ENCODE results near the gene PRAMEF13. TPM values are rescaled to one million over a fixed set of nuclear protein-coding genes. Genes with fewer than 3 reads are reported as not detected.
"Not testable (repeated sequence)": the region's sequence is repeated elsewhere in the genome, so short reads cannot be mapped to it uniquely, and the experiment has no call there.

The PRAMEF13 gene
- total RNA-seq, 1 experiment from 2014 or later = not detected

DNA sequence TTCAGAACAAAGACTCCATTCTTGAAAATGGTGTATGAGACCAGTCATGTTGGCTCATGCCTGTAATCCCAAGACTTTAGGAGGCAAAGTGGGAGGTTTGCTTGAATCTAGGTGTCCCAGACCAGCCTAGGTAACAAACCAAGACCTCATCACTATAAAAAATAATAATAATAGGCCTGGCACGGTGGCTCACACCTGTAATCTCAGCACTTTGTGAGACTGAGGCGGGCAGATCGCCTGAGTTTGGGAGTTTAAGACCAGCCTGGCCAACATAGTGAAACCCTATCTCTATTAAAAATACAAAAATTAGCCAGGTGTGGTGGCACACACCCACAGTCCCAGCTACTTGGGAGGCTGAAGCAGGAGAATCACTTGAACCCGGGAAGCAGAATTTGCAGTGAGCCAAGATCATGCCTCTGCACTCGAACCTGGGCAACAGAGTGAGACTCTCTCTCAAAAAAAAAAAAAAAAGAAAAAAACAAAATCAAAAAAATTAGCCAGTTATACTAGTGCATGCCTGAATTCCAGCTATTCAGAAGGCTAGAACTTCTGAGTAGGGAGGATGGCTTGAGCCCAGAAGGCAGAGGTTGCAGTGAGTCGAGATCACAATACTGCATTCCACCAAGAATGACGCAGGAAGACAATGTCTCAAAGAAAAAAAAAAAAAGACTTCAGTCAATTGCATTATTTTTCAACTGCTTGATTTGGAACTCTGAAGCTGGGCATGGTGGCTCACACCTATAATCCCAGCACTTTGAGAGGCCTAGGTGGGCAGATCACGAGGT lies 26.3 kb upstream of the PRAMEF13 start:
- not testable (repeated sequence) for H3K27me3 ChIP-seq (ENCODE audit: control insufficient read depth, insufficient read depth, low read length); H3K36me3 ChIP-seq (replicated peaks; ENCODE audit: control insufficient read depth, insufficient read depth, low read length); H3K4me3 ChIP-seq (ENCODE audit: insufficient read depth, low read depth, low read length); DNase-seq

- H3K36me3 ChIP-seq (replicated peaks; ENCODE audit: control insufficient read depth, insufficient read depth, low read length); H3K27me3 ChIP-seq (ENCODE audit: control insufficient read depth, insufficient read depth, low read length); H3K4me3 ChIP-seq (ENCODE audit: insufficient read depth, low read depth, low read length); DNase-seq: not testable (repeated sequence)
These were observed 24.5 kb upstream of the PRAMEF13 start, which contains the start of gene PRAMEF18 for GRCh38 chr1:13225675-13226204. PRAMEF18 (minus strand) TSS chr1:13226154; CDS start chr1:13226106, 48 bp downstream.

DNA sequence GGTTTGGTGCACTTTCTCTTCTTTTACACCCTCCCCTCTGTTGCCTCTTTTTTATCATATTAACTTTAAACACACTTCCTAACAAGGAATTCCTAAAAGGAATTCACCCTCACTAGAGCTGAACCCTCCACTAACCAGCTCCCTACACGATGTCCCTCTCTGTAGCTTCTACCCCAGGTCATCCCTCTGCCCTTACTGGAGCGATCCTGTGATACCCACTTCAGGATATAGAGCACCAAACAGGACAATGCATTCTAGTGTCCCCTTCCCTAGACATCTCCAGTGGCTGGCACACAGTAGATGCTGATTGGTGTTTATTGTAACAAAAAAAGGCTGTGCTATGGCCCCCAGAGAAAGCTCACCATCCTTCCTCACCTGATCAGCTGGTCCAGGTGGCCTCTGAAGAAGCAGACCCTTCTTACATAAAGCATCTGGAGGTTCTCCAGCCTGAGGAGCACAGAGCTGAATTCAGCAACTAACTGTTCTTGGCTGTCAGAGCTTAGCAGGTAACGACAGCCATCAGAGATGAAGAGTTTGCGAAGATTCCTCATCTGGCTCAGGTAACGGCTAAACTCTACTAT lies 23.4 kb upstream of the PRAMEF13 start:
- no peak for DNase-seq
- Histone ChIP-seq H3K4me3 (ENCODE audit: insufficient read depth, low read depth, low read length) (no peak overlapping the region), H3K27me3 (ENCODE audit: control insufficient read depth, insufficient read depth, low read length) (no peaks in the 10 kb centered on the region)

DNA sequence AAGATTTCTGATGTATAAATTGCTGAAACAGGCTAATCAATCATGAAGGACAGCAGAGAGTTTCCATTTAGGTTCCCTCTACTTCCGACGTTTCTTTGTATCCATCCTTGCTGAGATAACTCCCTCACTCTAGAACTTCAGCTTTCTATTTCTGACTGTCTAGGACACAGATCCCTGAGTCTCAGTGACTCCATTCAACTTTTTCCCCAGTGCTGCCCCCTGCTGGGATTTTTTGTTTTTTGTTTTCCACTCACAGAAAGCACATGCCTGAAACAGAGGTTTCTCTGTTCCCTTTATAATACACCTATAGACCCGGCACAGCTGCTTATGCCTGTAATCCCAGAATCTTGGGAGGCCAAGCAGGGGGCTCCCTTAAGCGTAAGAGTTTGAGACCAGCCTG lies 21.6 kb upstream of the PRAMEF13 start:
- H3K36me3 ChIP-seq (replicated peaks; ENCODE audit: control insufficient read depth, insufficient read depth, low read length); DNase-seq; H3K4me3 ChIP-seq (ENCODE audit: insufficient read depth, low read depth, low read length); H3K27me3 ChIP-seq (ENCODE audit: control insufficient read depth, insufficient read depth, low read length): not testable (repeated sequence)

More for the DNA sequence above, 23.4 kb upstream of the PRAMEF13 start:
- H3K36me3 ChIP-seq (replicated peaks; ENCODE audit: control insufficient read depth, insufficient read depth, low read length) = no peaks in the 10 kb centered on the region

GRCh38 chr1:13219203-13219602 lies 18.0 kb upstream of the PRAMEF13 start:
- not testable (repeated sequence) for DNase-seq; H3K4me3 ChIP-seq (ENCODE audit: insufficient read depth, low read depth, low read length); H3K27me3 ChIP-seq (ENCODE audit: control insufficient read depth, insufficient read depth, low read length); H3K36me3 ChIP-seq (replicated peaks; ENCODE audit: control insufficient read depth, insufficient read depth, low read length)

GRCh38 chr1:13216619-13217018 lies 15.4 kb upstream of the PRAMEF13 start:
- DNase-seq; H3K27me3 ChIP-seq (ENCODE audit: control insufficient read depth, insufficient read depth, low read length); H3K36me3 ChIP-seq (replicated peaks; ENCODE audit: control insufficient read depth, insufficient read depth, low read length); H3K4me3 ChIP-seq (ENCODE audit: insufficient read depth, low read depth, low read length): not testable (repeated sequence)

- H3K4me3 ChIP-seq (ENCODE audit: insufficient read depth, low read depth, low read length); H3K36me3 ChIP-seq (replicated peaks; ENCODE audit: control insufficient read depth, insufficient read depth, low read length); DNase-seq; H3K27me3 ChIP-seq (ENCODE audit: control insufficient read depth, insufficient read depth, low read length): not testable (repeated sequence)
These were observed 7.5 kb upstream of the PRAMEF13 start for GRCh38 chr1:13208712-13209111.

DNA sequence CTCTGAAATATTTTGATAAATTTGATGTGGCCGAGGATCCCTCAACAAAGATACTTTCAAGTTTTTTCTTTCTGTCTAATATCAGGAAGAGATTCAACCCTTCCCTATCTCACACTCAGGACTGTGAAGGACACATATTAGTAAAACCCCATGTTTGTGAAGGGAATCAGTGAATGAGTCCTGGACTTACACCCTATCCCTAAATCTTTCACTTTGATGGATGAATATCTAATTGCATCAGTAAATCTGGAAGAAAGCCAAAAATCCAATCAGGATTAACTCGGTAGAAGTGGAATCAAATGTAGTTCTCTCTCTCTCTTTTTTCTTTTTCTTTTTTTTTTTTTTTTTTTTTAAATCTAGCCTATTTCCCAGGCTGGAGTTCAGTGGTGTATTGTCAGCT lies 29.7 kb downstream of the PRAMEF13 start, which contains the start of gene PRAMEF9:
PRAMEF9 (plus strand) TSS at position 301 of the 400 bp plus-strand sequence. CDS start 3,433 bp downstream, outside the sequence.
- H3K27me3 ChIP-seq (ENCODE audit: control insufficient read depth, insufficient read depth, low read length); H3K4me3 ChIP-seq (ENCODE audit: insufficient read depth, low read depth, low read length); H3K36me3 ChIP-seq (replicated peaks; ENCODE audit: control insufficient read depth, insufficient read depth, low read length); DNase-seq: not testable (repeated sequence)

- H3K36me3 ChIP-seq (replicated peaks; ENCODE audit: control insufficient read depth, insufficient read depth, low read length); DNase-seq; H3K4me3 ChIP-seq (ENCODE audit: insufficient read depth, low read depth, low read length); H3K27me3 ChIP-seq (ENCODE audit: control insufficient read depth, insufficient read depth, low read length): not testable (repeated sequence)
These were observed 35.7 kb downstream of the PRAMEF13 start, which contains the start of gene HNRNPCL4 for GRCh38 chr1:13165531-13165930. HNRNPCL4 (minus strand) TSS chr1:13165631; CDS start chr1:13165467, 164 bp downstream.

- not testable (repeated sequence) for H3K4me3 ChIP-seq (ENCODE audit: insufficient read depth, low read depth, low read length); H3K36me3 ChIP-seq (replicated peaks; ENCODE audit: control insufficient read depth, insufficient read depth, low read length); H3K27me3 ChIP-seq (ENCODE audit: control insufficient read depth, insufficient read depth, low read length); DNase-seq
These were observed 45.3 kb downstream of the PRAMEF13 start, which contains the start of gene PRAMEF26 for GRCh38 chr1:13155909-13156308. PRAMEF26 (minus strand) TSS chr1:13156009; CDS start chr1:13153095, 2,914 bp downstream.

Other genes with a start within 250 kb of the PRAMEF13 start
- not detected in 2 replicates for gene PRAMEF27, start 144.8 kb downstream of the PRAMEF13 start, total RNA-seq (2014; rRNA removed; shearing (Covaris generic))
- not detected in 2 replicates for gene HNRNPCL3, start 140.6 kb downstream of the PRAMEF13 start, total RNA-seq (2014; rRNA removed; shearing (Covaris generic))
- not detected in 2 replicates for gene PRAMEF25, start 130.6 kb downstream of the PRAMEF13 start, total RNA-seq (2014; rRNA removed; shearing (Covaris generic))
- not detected in 2 replicates for gene HNRNPCL2, start 84.6 kb downstream of the PRAMEF13 start, total RNA-seq (2014; rRNA removed; shearing (Covaris generic))
- gene PRAMEF26, start 45.4 kb downstream of the PRAMEF13 start, total RNA-seq (2014; rRNA removed; shearing (Covaris generic)) = not detected in 2 replicates
- not detected in 2 replicates for gene HNRNPCL4, start 35.8 kb downstream of the PRAMEF13 start, total RNA-seq (2014; rRNA removed; shearing (Covaris generic))
- gene PRAMEF9, start 29.6 kb downstream of the PRAMEF13 start, total RNA-seq (2014; rRNA removed; shearing (Covaris generic)) = not detected in 2 replicates
- gene PRAMEF18, start 24.7 kb upstream of the PRAMEF13 start, total RNA-seq (2014; rRNA removed; shearing (Covaris generic)) = not detected in 2 replicates
- gene PRAMEF5, start 52.8 kb upstream of the PRAMEF13 start, total RNA-seq (2014; rRNA removed; shearing (Covaris generic)) = not detected in 2 replicates
- not detected in 2 replicates for gene PRAMEF8, start 83.7 kb upstream of the PRAMEF13 start, total RNA-seq (2014; rRNA removed; shearing (Covaris generic))
- gene PRAMEF33, start 102.1 kb upstream of the PRAMEF13 start, total RNA-seq (2014; rRNA removed; shearing (Covaris generic)) = not detected in 2 replicates
- not detected in 2 replicates for gene PRAMEF15, start 114.2 kb upstream of the PRAMEF13 start, total RNA-seq (2014; rRNA removed; shearing (Covaris generic))
- not detected in 2 replicates for gene PRAMEF14, start 145.7 kb upstream of the PRAMEF13 start, total RNA-seq (2014; rRNA removed; shearing (Covaris generic))
- gene PRAMEF19, start 170.5 kb upstream of the PRAMEF13 start, total RNA-seq (2014; rRNA removed; shearing (Covaris generic)) = not detected in 2 replicates
- gene PRAMEF17, start 188.2 kb upstream of the PRAMEF13 start, total RNA-seq (2014; rRNA removed; shearing (Covaris generic)) = not detected in 2 replicates
- gene PRAMEF20, start 209.0 kb upstream of the PRAMEF13 start, total RNA-seq (2014; rRNA removed; shearing (Covaris generic)) = not detected in 2 replicates